Neural cell (in vitro differentiated cells): ENCODE results near the gene OR13C2. TPM values are rescaled to one million over a fixed set of nuclear protein-coding genes. Genes with fewer than 3 reads are reported as not detected.

Experiments
- H2AFZ ChIP-seq: fragments of 200-600, 300-800 bp; sonication (generic), shearing (Covaris generic); 2 replicates; pipeline ENCODE4 v1.6.0; 2014; ENCODE audit warnings: low read depth, mild to moderate bottlenecking, antibody characterized with exemption, low read length, moderate library complexity
- H3F3A ChIP-seq: fragments of 200-600 bp; shearing (Covaris generic); 2 replicates; pipeline ENCODE4 v1.6.1; 2016; ENCODE audit warnings: mild to moderate bottlenecking, moderate library complexity, mixed read lengths, antibody characterized with exemption, low read length; ENCODE audit not compliant: insufficient read depth, poor library complexity, severe bottlenecking
- H3K27ac ChIP-seq: fragments of 200-600, 300-800 bp; sonication (generic), shearing (Covaris generic); 2 replicates; pipeline ENCODE4 v1.5.1; 2014; ENCODE audit warnings: mild to moderate bottlenecking, low read length, moderate library complexity
- H3K27me3 ChIP-seq: fragments of 300-800, 200-600 bp; sonication (generic), shearing (Covaris generic); 2 replicates; pipeline ENCODE4 v1.6.0; 2014; ENCODE audit warnings: mild to moderate bottlenecking, low read depth, low read length, moderate library complexity; ENCODE audit not compliant: insufficient read depth
- H3K36me3 ChIP-seq: fragments of 300-800, 200-600 bp; sonication (generic), shearing (Covaris generic); 2 replicates; pipeline ENCODE4 v1.5.1; 2014; ENCODE audit warnings: mild to moderate bottlenecking, antibody characterized with exemption, low read length, moderate library complexity; ENCODE audit not compliant: insufficient read depth
- H3K4me2 ChIP-seq: fragments of 300-800, 200-600 bp; sonication (generic), shearing (Covaris generic); 2 replicates; pipeline ENCODE4 v1.6.0; 2014; ENCODE audit warnings: mild to moderate bottlenecking, low read length
- H3K4me3 ChIP-seq: fragments of 300-800, 200-600 bp; sonication (generic), shearing (Covaris generic); 2 replicates; pipeline ENCODE4 v1.5.1; 2014; ENCODE audit warnings: mild to moderate bottlenecking, low read length, moderate library complexity
- H3K79me2 ChIP-seq: fragments of 200-600 bp; shearing (Covaris generic); replicated peaks from 2 replicates; pipeline ENCODE4 v1.6.0; 2014; ENCODE audit warnings: mild to moderate bottlenecking, low read length, moderate library complexity; ENCODE audit not compliant: insufficient read depth
- H3K9ac ChIP-seq: fragments of 300-800, 200-600 bp; sonication (generic), shearing (Covaris generic); 2 replicates; pipeline ENCODE4 v1.6.1; 2016; ENCODE audit warnings: mild to moderate bottlenecking, low read length, mixed read lengths
- H3K9me2 ChIP-seq: fragments of 200-600 bp; shearing (Covaris generic); 2 replicates; pipeline ENCODE4 v1.6.1; 2016; ENCODE audit warnings: mild to moderate bottlenecking, low read length, mixed read lengths; ENCODE audit not compliant: insufficient read depth
- H3K9me3 ChIP-seq: fragments of 200-600, 300-800 bp; sonication (generic), shearing (Covaris generic); 2 replicates; pipeline ENCODE4 v1.6.1; 2016; ENCODE audit warnings: mild to moderate bottlenecking, mixed run types, low read length, moderate library complexity, mixed read lengths
- H4K20me1 ChIP-seq: fragments of 200-600 bp; shearing (Covaris generic); 2 replicates; pipeline ENCODE4 v1.6.1; 2016; ENCODE audit warnings: mild to moderate bottlenecking, mixed run types; ENCODE audit not compliant: insufficient read depth
- CTCF ChIP-seq: fragments of 450-650 bp; IDR thresholded peaks from 2 replicates; pipeline ENCODE4 v1.5.1; 2014; ENCODE audit warnings: antibody characterized with exemption, mild to moderate bottlenecking, moderate library complexity; ENCODE audit not compliant: poor library complexity, severe bottlenecking
- EP300 ChIP-seq: fragments of 450-650 bp; conservative IDR thresholded peaks from 2 replicates; pipeline ENCODE4 v1.6.1; 2014; ENCODE audit warnings: antibody characterized with exemption, mild to moderate bottlenecking, moderate library complexity; ENCODE audit not compliant: poor library complexity, severe bottlenecking
- EZH2 ChIP-seq: fragments of 200-600, 300-800 bp; shearing (Covaris generic), sonication (generic); IDR thresholded peaks from 2 replicates; pipeline ENCODE4 v1.6.1; 2014; ENCODE audit warnings: antibody characterized with exemption, low read length, borderline replicate concordance, mild to moderate bottlenecking; ENCODE audit not compliant: insufficient read depth, poor library complexity, severe bottlenecking
- MXI1 ChIP-seq: fragments of 450-650 bp; conservative IDR thresholded peaks from 2 replicates; pipeline ENCODE4 v1.6.1; 2014; ENCODE audit warnings: antibody characterized with exemption, mild to moderate bottlenecking; ENCODE audit not compliant: poor library complexity, severe bottlenecking
- POLR2AphosphoS5 ChIP-seq: IDR thresholded peaks from 2 replicates; pipeline ENCODE4 v1.6.1; 2012
- RAD21 ChIP-seq: fragments of 450-650 bp; conservative IDR thresholded peaks from 2 replicates; pipeline ENCODE4 v1.6.1; 2014; ENCODE audit warnings: antibody characterized with exemption, mild to moderate bottlenecking, moderate library complexity
- REST ChIP-seq: IDR thresholded peaks from 2 replicates; pipeline ENCODE4 v1.6.1; 2012; ENCODE audit warnings: borderline replicate concordance
- SMC3 ChIP-seq: fragments of 450-650 bp; conservative IDR thresholded peaks from 2 replicates; pipeline ENCODE4 v1.6.1; 2014; ENCODE audit warnings: antibody characterized with exemption, mild to moderate bottlenecking, moderate library complexity; ENCODE audit not compliant: poor library complexity
- TAF1 ChIP-seq: IDR thresholded peaks from 2 replicates; pipeline ENCODE4 v1.6.1; 2012; ENCODE audit warnings: low read depth
- polyA plus RNA-seq: library from polyadenylated mRNA; depleted of rRNA; stranded (reverse); fragments of >200 nt; gene quantifications from 2 replicates; pipeline ENCODE4 v1.2.3, GENCODE V29; 2014

Gene OR13C2
- polyA plus RNA-seq, 1 donor from 2014 or later = not detected

GRCh38 chr9:104589626-104590025, 15.8 kb downstream of the OR13C2 start:
- no peak overlapping the region for H2AFZ ChIP-seq
- H3K9me2 ChIP-seq = no peaks in the 10 kb centered on the region
- no peaks in the 10 kb centered on the region for H3K36me3 ChIP-seq
- TF ChIP-seq TAF1 (no peak), RAD21 (no peak), EP300 (no peak), SMC3 (no peak), EZH2 (no peak), REST (no peak), POLR2AphosphoS5 (no peak), MXI1 (no peak), CTCF (no peak)
- no peaks in the 10 kb centered on the region for H3K9me3 ChIP-seq
- H3K4me3 ChIP-seq = no peak overlapping the region
- no peaks in the 10 kb centered on the region for H3K79me2 ChIP-seq
- no peak overlapping the region for H3K9ac ChIP-seq
- H4K20me1 ChIP-seq = no peaks in the 10 kb centered on the region
- H3K27ac ChIP-seq = no peak overlapping the region
- H3F3A ChIP-seq = no peaks in the 10 kb centered on the region
- H3K4me2 ChIP-seq = no peak overlapping the region
- H3K27me3 ChIP-seq = no peaks in the 10 kb centered on the region

GRCh38 chr9:104586496-104587180, 18.8 kb downstream of the OR13C2 start:
- Histone ChIP-seq H3K27ac (no peak overlapping the region), H3K4me3 (no peak overlapping the region), H3K9ac (no peak overlapping the region), H3K9me3 (no peaks in the 10 kb centered on the region), H4K20me1 (no peaks in the 10 kb centered on the region), H3K9me2 (no peaks in the 10 kb centered on the region), H3K79me2 (no peaks in the 10 kb centered on the region), H3K27me3 (no peaks in the 10 kb centered on the region), H3K36me3 (no peaks in the 10 kb centered on the region), H2AFZ (no peak overlapping the region), H3K4me2 (no peak overlapping the region), H3F3A (no peaks in the 10 kb centered on the region)
- TF ChIP-seq EP300 (no peak), RAD21 (no peak), TAF1 (no peak), POLR2AphosphoS5 (no peak), MXI1 (no peak), REST (no peak), EZH2 (no peak), SMC3 (no peak), CTCF (no peak)
